Hepatic stellate cell (primary cell): ENCODE data around the gene ANTXR2.

Source experiments
- DNase-seq: peaks from one replicate; pipeline ENCODE4 v3.0.0; 2011; ENCODE audit warnings: low spot score

Gene ANTXR2

DNA sequence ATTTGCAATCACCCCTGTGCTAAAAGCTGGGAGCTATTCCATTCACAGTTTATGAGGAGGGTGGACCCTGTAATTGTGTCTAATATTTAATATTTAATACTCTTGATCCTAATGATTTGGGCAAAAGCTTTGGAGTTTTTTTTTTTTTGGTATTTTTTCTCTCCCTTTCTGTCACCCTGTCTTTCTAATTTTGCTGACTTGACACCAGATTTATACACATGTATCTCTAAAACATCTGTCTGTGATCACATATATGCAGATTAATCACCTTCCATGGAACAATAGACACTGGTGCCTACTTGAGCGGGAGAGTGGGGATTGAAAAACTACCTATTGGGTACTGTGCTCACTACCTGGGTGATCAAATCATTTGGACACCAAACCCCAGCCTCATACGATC is 18.7 kb upstream of the ANTXR2 start:
- DNase-seq = no peak

GRCh38 chr4:80091184-80091583 is 18.2 kb upstream of the ANTXR2 start:
- DNase-seq = no peak

DNA sequence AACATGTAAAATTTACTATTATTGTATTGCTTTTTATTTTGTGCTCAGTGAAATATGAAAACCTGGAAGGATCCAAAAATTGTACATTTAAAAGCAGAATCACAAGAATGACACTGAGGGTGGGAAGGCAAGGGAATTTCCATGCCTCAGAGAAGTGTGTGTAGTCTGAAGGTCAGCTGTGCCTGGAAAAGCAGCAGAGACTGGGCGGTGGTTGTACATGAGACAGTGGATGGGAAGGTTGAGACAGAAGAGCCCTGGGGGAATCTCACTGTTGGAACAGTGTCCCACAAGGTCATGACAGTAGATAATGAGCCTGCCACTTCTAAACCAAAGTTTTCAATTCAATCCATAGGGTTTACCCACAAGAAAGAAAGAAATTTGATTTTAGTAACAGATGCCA is 17.1 kb upstream of the ANTXR2 start:
- DNase-seq = no peak

DNA sequence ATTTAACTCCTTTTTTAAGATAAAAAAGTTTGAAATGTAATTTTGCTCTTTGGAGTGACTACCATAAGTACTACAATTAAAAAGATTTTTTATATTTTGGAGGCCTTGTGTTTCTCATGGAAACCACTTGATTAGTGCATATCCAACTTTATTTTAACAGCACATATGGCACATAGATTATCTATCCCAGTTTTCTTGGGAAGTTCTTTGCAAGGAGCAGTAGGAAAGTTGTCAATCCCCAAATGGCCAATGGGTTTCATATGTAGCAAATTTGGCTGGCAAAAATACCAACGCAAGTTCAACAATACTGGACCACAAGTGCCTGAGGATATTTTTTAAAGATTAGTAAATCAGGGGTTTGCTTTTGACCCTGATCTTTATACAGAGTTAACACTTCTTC is 15.4 kb upstream of the ANTXR2 start:
- no peak for DNase-seq

GRCh38 chr4:80086296-80086695 is 13.3 kb upstream of the ANTXR2 start:
- no peak for DNase-seq

- DNase-seq = no peak
These were observed 12.1 kb upstream of the ANTXR2 start for GRCh38 chr4:80085081-80085480.

DNA sequence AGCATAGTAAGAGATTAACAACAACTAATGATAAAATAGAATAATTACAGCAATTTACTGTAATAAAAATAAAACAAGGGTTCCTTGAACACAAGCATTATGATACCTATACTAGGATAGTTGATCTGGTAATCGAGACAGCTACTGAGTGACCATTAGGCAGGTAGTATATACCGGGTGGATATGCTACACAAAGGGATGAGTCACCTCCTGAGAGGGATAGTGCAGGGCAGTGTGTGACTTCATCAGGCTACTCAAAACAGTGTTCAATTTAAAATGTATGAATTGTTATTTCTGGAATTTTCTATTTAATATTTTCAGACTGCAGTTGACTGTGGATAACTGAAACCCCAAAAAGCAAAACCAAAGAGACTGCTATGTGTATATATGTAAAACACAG is 9.7 kb upstream of the ANTXR2 start:
- DNase-seq = no peak

DNA sequence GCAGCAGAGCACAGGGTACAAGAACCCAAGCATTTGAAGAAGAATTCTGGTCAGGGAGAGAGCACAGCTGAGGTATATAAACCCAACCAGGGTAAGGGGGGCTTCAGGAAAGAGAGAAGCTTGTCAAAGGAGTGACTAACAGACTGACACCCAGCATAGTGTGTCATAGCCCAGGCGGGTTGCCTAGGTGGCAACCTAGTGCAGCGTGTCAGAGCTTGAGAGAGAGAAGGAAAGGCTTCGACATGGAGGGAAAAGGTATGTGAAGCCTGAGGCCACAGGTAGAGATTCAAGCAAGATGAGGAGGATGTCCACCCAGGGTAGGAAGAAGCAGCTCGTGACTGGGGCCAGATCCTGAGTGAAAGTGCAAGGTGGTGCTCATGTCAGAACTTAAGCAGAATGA is 8.5 kb upstream of the ANTXR2 start:
- DNase-seq = no peak

- DNase-seq = no peak
These were observed 6.4 kb upstream of the ANTXR2 start for GRCh38 chr4:80079255-80079923.

- no peak for DNase-seq
These were observed 5.5 kb upstream of the ANTXR2 start for GRCh38 chr4:80078346-80079092.

- DNase-seq = no peak
These were observed 4.6 kb upstream of the ANTXR2 start for GRCh38 chr4:80077639-80078038.

DNA sequence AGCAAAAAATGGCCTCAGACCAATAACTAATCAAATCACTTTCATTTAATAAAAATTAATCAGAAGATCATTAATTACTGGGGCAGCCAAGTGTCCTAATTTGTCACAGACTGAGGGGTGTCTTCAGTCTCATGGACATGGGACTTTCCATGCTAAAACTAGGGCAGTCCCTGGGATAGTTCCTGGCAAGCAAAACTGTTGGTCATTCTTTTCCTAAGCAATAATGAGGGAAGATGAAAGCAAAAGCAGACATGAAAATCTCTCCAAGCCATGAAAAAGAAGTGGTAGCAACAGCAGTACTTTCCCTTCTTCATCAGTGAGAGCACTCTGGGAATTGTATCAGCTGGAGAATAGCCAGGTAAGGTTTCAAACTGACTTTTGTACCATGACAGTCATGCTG is 3.7 kb upstream of the ANTXR2 start:
- no peak for DNase-seq

DNA sequence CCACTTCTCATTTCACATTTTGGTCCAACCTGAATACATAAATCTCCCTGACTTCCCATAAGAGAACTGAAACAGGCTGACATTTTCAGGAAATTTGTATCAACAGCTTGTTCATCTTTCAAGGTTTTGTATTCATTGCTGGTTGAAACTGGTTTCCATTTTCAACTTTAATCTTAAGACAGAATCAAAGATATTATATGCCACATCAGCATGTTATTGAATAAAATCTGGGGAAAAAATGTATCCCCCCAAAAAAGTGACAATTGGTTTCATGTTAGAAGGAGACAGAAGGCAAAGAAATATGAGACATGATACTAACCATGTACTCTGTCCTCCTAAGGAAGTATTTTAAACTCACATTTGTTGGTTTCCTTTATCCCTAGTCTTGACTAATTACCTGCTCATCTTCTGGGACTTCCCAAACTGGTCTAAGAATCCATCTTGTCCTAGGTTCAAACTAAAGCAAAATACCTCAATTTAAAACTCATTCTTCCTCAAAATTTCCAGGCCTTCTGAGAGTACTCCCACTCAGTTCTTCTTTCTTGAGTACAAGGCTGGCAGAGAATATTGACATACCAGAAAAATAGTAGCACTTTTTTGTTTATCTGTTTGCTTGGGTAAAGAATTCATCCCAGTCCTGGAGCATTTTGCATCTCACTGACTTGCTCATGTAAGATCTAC is 3.1 kb upstream of the ANTXR2 start:
- no peak for DNase-seq

DNA sequence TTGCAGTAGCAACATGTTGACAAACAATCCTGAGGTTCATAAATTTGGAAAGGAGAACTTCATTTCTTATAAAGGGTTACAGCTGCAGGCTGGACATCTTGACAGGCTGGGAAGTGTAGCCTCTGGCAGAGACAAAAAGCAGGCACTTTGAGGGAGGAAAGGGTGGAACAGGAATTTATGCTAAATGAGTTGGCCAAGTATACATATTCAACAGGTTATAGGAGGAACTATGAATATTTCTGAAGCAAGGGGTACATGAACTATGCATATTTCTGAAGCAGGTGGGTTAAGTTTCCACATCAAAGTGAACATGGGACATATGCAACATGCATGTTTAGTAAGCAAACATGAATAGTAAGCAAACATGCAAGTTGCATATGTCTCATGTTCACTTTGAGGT is 1.6 kb upstream of the ANTXR2 start:
- no peak for DNase-seq

DNA sequence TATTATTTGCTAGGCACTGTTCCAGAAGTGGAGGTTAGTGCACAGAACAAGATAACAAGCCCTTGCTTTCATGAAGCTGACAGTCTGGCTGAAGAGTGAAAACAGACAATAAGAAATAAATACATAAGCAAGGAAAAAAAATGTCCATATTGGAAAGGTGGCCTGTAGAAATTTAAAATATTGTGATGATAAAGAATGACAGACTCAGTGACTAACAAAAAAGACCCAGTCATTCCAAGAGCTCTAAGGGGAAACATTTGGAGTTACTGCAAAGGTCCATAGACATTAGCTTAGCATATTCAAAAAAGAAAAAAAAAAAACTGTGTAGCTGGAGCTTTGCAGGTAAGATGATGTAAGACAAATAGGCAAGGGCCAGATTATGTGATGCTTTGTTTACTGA is 1.0 kb upstream of the ANTXR2 start:
- no peak for DNase-seq

GRCh38 chr4:80073473-80074008 is 512 bp upstream of the ANTXR2 start:
- DNase-seq = no peak

GRCh38 chr4:80072228-80072743 is 743 bp downstream of the ANTXR2 start:
- DNase-seq = no peak

- no peak for DNase-seq
These were observed 1.3 kb downstream of the ANTXR2 start for GRCh38 chr4:80071604-80072227.

GRCh38 chr4:80070880-80071603 is 2.0 kb downstream of the ANTXR2 start:
- no peak for DNase-seq

DNA sequence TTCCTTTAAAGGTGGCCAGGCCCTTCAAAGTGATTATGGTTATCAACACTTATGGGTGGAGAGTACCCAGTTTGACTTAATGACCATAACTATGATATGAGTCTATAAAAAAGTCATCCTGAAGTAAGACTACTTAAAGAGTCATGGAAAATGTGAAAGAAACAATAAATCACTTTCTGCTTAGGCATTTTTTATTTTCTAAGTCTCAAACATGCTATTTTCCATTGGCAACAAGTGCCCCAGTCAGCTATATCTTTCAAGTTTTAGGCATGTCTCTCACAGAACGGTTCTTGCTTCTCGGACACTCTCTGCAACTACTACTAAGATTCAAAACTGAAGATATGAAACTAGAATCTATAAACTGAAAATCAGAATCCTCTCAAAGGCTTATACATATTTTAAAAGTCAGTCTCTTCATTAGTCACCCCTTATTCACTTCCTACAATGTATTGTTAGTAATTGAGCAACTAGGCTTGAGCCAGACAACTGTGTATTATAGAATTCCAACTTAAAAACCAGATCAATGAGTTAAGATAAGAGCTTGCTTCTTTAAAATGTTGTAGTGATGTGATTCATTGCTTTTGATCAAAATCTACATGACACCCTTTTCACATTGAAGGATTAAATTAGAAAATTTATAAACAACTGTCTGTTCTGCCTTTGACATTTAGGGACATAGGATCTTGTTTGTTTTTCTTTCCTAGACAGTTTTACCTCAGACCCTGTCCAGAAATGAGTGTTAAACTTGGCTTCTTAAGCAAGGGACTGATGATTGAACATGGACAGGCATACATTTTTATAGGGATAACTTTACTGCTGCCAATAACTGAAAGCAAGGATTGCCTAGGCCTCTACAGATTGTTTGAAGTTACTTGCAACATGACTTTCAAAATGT is 2.9 kb downstream of the ANTXR2 start:
- no peak for DNase-seq
